Measurements from ENCODE around the gene ABI3BP. TPM values are rescaled to one million over a fixed set of nuclear protein-coding genes. Genes with fewer than 3 reads are reported as not detected.

The ABI3BP gene
- total and polyA plus RNA-seq, 2 experiments from 2014 or later, result 0.42 to 0.57 TPM

GRCh38 chr3:100782348-100782747 is 210.9 kb downstream of the ABI3BP start:
- peak overlapping the region; percentile 60; the same call in 1 of the 2 replicates for H2AFZ ChIP-seq
- no peak overlapping the region for H3K4me3 Mint-ChIP-seq
- no peak for DNase-seq (ENCODE audit: low spot score)
- H3K27me3 ChIP-seq (ENCODE audit: insufficient read depth), result no peaks in the 10 kb centered on the region
- no peaks in the 10 kb centered on the region for H3K27me3 Mint-ChIP-seq (ENCODE audit: insufficient read depth, low read depth, poor library complexity)
- no peaks in the 10 kb centered on the region for H3K79me2 ChIP-seq (replicated peaks; ENCODE audit: insufficient read depth)
- H3K4me1 Mint-ChIP-seq, result no peaks in the 10 kb centered on the region
- H3K4me1 ChIP-seq (ENCODE audit: insufficient read depth), result no peaks in the 10 kb centered on the region
- no peak for ATAC-seq
- TF ChIP-seq REST (IDR thresholded peaks at IDR 0.05; ENCODE audit: unreplicated experiment), result no peak
- TF ChIP-seq CREB1 (CRISPR knock-in tag; IDR thresholded peaks at IDR 0.05; ENCODE audit: low read depth), result no peak
- no peak for TF ChIP-seq JUNB (IDR thresholded peaks at IDR 0.05; ENCODE audit: unreplicated experiment)
- TF ChIP-seq, protein P1, sequence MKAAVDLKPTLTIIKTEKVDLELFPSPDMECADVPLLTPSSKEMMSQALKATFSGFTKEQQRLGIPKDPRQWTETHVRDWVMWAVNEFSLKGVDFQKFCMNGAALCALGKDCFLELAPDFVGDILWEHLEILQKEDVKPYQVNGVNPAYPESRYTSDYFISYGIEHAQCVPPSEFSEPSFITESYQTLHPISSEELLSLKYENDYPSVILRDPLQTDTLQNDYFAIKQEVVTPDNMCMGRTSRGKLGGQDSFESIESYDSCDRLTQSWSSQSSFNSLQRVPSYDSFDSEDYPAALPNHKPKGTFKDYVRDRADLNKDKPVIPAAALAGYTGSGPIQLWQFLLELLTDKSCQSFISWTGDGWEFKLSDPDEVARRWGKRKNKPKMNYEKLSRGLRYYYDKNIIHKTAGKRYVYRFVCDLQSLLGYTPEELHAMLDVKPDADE (IDR thresholded peaks at IDR 0.05), result no peak
- no peak for TF ChIP-seq POLR2AphosphoS5 (IDR thresholded peaks at IDR 0.05; ENCODE audit: low read depth)
- TF ChIP-seq CTCF (conservative IDR thresholded peaks at IDR 0.05; ENCODE audit: low read depth in 2 of 2), result no peak
- no peak for TF ChIP-seq ZNF114 (CRISPR knock-in tag; IDR thresholded peaks at IDR 0.05)
- TF ChIP-seq EZH2phosphoT487 (IDR thresholded peaks at IDR 0.05; ENCODE audit: unreplicated experiment), result no peak
- TF ChIP-seq ZNF331 (CRISPR knock-in tag; IDR thresholded peaks at IDR 0.05; ENCODE audit: low read depth), result no peak
- no peaks in the 10 kb centered on the region for H3K36me3 Mint-ChIP-seq (ENCODE audit: low read depth)
- peaks cover 4% of the 10 kb centered on the region; the same call in 2 of the 3 replicates for H3K9me3 Mint-ChIP-seq
- H3K27ac ChIP-seq (ENCODE audit: low read depth), result no peak overlapping the region
- no peaks in the 10 kb centered on the region for H3K36me3 ChIP-seq (ENCODE audit: insufficient read depth)
- H3K4me2 ChIP-seq, result no peak overlapping the region
- no peaks in the 10 kb centered on the region for H3F3A ChIP-seq (replicated peaks; ENCODE audit: low read depth)
- no peak overlapping the region for H3K4me3 ChIP-seq
- no peaks in the 10 kb centered on the region for H3K9me2 ChIP-seq (ENCODE audit: insufficient read depth)
- no peaks in the 10 kb centered on the region for H4K20me1 ChIP-seq (replicated peaks; ENCODE audit: insufficient read depth)
- H3K27ac Mint-ChIP-seq, result no peak overlapping the region

- TF ChIP-seq EZH2 (IDR thresholded peaks at IDR 0.05; ENCODE audit: low read depth, unreplicated experiment), result no peak
- no peak for TF ChIP-seq NANOG (IDR thresholded peaks at IDR 0.05; ENCODE audit: borderline replicate concordance)
- TF ChIP-seq ZNF114 (CRISPR knock-in tag; IDR thresholded peaks at IDR 0.05), result no peak
- TF ChIP-seq, protein P1 (IDR thresholded peaks at IDR 0.05), result no peak
- no peak for ATAC-seq
These were observed 211.9 kb downstream of the ABI3BP start for GRCh38 chr3:100781301-100781700.

More at GRCh38 chr3:100781301-100781700, 211.9 kb downstream of the ABI3BP start:
- H3F3A ChIP-seq (replicated peaks; ENCODE audit: low read depth), result no peaks in the 10 kb centered on the region
- no peaks in the 10 kb centered on the region for H4K20me1 ChIP-seq (replicated peaks; ENCODE audit: insufficient read depth)
- no peak overlapping the region for H3K4me3 ChIP-seq
- no peak overlapping the region for H3K4me3 Mint-ChIP-seq
- no peaks in the 10 kb centered on the region for H3K4me1 ChIP-seq (ENCODE audit: insufficient read depth)
- peaks cover 4% of the 10 kb centered on the region; the same call in 2 of the 3 replicates for H3K9me3 Mint-ChIP-seq
- no peak overlapping the region for H2AFZ ChIP-seq
- no peak for DNase-seq (ENCODE audit: low spot score)
- H3K4me2 ChIP-seq, result no peak overlapping the region
- H3K36me3 Mint-ChIP-seq (ENCODE audit: low read depth), result no peaks in the 10 kb centered on the region
- no peaks in the 10 kb centered on the region for H3K27me3 ChIP-seq (ENCODE audit: insufficient read depth)
- no peak overlapping the region for H3K27ac ChIP-seq (ENCODE audit: low read depth)
- H3K27ac Mint-ChIP-seq, result no peak overlapping the region
- no peaks in the 10 kb centered on the region for H3K4me1 Mint-ChIP-seq
- no peaks in the 10 kb centered on the region for H3K79me2 ChIP-seq (replicated peaks; ENCODE audit: insufficient read depth)
- H3K27me3 Mint-ChIP-seq (ENCODE audit: insufficient read depth, low read depth, poor library complexity), result no peaks in the 10 kb centered on the region
- no peaks in the 10 kb centered on the region for H3K36me3 ChIP-seq (ENCODE audit: insufficient read depth)
- no peaks in the 10 kb centered on the region; the same call in 1 of the 2 replicates for H3K9me2 ChIP-seq (ENCODE audit: insufficient read depth)

Data from GM23338 (cell line).